ENCODE data around the gene MT1B.

The MT1B gene

DNA sequence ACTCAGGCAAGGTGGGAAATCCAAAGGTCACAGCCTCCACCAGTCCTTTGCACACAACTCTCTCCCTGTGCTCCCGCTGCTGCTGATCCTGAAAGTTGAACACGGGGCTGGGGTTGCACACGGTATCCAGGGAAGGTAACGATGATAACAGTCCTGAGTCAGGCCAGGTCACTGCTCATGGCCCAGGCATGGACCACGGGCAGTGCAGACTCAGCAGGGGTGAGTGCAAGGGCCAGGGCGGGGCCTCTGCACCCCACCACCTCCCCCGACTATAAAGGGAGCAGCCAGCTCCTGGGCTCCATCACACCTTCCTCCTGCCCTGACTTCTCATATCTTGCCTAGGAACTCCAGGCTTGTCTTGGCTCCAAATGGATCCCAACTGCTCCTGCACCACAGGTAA, at the start of gene MT1B:
TSS of gene MT1B (plus strand) at position 301 of the 400 bp plus-strand sequence. CDS start at position 369, 68 bp downstream.
- no peak for DNase-seq (ENCODE audit: low spot score)

DNA sequence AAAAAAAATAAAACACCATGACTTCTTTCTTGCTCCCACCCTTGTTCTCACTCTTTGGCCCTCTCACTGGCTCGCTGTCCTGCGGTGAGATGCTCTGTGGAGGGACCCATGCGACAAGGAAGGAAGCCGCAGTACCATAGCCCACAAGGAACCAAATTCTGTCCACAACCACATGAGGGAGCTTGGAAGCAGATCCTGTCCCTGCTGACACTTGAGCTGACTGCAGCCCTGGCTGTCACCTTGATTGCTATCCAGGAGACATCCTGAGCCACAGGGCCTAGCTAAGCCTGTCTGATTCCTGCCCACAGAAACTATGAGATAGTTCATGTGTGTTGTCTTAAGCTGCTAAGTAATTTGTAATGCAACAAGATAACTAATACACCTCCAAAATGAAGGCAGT, 48.1 kb upstream of the MT1B start:
- DNase-seq (ENCODE audit: low spot score), result peak; percentile 60

DNA sequence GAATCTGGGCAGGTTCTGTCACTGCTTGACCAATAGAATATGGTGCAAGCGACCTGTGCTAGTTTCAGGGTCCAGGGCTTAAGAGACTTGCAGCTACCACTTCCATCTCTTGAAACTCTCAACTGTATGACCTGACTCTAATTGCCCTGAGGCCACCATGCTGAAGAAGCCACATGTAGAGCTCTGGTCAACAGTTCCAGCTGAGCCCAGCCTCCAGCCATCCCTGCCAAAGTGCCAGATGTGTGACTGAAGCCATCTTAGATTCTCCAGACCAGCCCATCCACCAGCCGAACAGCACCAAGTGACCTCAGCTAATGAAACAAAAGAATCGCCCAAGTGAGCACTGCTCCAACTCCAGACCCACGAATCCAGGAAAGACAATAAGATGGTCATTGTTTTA, 46.7 kb upstream of the MT1B start:
- DNase-seq (ENCODE audit: low spot score), result no peak

DNA sequence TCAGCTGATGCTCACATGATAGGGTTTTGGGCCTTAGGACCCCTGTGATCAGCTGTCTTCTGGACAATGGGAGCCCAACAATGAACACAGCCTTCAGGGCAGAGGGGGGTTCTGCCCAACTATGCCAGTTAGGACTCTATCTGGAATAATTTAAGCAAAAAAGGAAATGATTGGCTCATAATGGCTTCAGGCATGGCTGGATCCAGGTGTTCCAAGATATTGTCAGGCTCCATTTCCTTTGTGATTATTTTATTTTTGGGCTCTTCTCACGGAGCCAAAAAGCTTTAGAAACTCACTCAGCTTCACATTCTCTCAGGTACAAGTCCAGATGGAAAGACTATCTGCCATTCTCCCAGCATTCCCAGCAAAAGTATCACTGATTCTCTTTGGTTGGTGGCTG, 46.2 kb upstream of the MT1B start:
- DNase-seq (ENCODE audit: low spot score), result no peak

DNA sequence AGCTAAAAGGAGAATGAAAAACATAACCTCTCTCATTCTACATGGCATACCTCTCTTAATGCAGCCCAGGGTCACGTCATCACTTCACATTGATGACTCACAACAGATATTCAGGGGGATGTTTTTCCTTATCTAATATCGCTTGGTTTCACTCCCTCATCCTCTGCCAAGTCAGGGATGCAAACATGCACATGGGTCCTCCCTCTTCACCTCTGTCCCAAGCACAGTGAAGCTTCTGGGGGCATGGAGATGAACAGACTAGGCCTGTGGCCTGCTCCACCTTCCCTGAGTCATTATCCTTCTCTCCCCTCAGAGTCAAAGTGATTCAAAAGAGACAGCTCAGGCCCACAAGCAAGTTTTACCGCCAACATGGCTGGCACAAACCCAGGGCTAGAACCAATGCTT, 45.6 kb upstream of the MT1B start:
- DNase-seq (ENCODE audit: low spot score), result no peak

DNA sequence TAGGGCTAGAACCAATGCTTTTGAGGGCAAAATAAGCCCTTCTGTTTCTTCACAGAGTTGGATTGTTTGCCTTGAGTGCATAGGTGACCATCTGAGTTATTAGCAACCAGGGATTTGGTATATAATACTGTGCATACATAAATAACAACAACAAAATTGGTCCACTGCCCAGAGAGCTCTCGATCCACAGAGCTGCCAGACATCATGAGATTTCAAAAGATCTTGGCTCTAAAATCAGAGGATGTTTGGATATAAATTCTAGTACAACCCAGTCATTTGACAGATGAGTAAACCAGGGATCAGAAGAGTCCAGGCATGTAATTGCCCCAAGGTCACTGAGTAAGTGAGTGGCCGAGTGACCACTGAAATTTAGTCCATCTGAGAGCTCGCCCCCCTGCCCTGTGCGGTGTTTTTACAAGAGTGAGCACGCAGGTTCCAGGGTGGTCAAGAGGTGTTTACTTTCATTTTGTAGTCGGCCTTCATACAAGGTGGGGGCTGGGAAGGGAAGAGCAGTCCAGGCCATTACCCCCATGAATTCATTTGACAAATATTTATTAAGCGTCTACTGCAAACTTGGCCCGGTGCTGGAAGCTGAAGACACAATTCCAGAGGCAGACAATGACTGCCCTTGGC, 45.1 kb upstream of the MT1B start:
- no peak for DNase-seq (ENCODE audit: low spot score)

DNA sequence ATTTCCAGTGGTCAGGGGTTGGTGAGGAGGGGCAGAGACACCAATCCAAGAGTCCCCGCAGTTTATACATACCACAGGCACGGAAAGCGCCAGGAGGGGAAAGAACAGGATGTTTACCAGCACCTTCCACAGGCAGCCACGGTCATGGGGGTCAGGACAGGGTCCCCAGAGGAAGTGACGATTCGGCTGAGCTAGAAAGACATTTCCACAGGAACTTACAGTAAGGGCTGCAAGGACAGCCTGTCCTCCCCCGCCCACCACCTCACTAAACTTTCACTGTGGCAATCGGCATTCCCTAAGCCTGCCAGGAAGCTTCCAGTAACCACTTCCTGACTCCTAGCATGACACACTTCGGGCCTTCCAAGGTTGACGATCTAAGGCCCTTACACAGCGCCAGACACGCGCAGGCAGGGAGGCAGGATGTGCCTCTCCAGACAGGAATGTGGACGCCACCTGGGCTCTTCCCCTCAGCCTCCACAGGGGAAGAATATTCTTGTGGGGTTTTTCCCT, 44.5 kb upstream of the MT1B start:
- DNase-seq (ENCODE audit: low spot score), result no peak

DNA sequence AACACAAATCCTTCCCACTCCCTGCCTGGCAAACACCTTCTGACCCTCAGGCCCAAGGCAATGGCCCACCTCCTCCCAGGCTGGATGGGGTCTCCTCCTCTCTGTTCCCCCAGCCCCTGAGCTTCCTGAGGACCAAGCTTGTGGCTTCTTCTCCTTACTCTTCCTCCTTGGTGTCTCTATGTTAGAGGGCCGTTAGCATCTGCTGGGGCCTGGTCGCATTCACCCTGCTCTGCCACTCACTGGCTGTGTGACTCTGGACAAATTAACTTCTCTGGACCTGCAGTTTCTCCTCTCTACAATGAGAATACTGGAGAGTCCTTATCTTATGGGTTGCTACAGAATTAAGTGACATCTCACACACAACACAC, 44.0 kb upstream of the MT1B start:
- DNase-seq (ENCODE audit: low spot score), result no peak

DNA sequence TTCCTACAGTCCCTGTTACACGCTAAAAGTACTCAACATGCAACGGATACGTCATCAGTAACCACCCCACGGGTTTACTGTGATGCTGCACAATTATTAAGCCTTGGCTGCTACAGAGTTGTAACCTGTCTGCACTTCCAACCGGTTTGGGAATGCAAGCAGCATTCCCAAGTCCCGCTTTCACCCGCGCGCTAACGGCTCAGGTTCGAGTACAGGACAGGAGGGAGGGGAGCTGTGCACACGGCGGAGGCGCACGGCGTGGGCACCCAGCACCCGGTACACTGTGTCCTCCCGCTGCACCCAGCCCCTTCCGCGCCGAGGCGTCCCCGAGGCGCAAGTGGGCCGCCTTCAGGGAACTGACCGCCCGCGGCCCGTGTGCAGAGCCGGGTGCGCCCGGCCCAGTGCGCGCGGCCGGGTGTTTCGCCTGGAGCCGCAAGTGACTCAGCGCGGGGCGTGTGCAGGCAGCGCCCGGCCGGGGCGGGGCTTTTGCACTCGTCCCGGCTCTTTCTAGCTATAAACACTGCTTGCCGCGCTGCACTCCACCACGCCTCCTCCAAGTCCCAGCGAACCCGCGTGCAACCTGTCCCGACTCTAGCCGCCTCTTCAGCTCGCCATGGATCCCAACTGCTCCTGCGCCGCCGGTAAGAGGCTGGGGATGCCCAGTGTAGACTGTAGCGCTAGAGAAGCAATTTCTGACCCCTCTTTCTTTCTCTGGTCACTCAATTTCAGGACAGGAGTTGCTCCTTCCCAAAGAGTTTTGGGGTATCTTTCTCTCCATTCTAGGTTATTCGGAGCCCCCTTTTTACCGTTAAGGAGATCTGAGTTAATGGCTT, 43.4 kb upstream of the MT1B start, which contains the start of gene MT2A:
TSS of gene MT2A (plus strand) at position 542 of the 833 bp plus-strand sequence. CDS start at position 614, 72 bp downstream.
- DNase-seq (ENCODE audit: low spot score), result peak; percentile 92

DNA sequence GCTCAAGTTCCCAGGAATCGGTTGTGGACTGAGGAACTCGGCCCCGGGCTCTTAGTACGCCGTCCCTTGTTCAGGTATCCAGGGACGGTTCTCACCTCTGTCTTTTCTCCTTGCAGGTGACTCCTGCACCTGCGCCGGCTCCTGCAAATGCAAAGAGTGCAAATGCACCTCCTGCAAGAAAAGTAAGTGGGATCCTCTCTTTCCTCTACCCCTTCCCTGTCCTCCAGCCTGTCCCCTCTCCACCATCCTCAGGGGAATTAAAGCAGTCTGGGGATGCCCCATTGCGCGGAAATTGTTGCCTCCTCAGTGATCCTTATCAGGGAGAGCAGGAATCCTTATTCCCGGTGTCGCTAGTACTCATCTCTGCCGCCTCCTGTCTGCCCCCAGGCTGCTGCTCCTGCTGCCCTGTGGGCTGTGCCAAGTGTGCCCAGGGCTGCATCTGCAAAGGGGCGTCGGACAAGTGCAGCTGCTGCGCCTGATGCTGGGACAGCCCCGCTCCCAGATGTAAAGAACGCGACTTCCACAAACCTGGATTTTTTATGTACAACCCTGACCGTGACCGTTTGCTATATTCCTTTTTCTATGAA, 42.7 kb upstream of the MT1B start:
- no peak for DNase-seq (ENCODE audit: low spot score)

DNA sequence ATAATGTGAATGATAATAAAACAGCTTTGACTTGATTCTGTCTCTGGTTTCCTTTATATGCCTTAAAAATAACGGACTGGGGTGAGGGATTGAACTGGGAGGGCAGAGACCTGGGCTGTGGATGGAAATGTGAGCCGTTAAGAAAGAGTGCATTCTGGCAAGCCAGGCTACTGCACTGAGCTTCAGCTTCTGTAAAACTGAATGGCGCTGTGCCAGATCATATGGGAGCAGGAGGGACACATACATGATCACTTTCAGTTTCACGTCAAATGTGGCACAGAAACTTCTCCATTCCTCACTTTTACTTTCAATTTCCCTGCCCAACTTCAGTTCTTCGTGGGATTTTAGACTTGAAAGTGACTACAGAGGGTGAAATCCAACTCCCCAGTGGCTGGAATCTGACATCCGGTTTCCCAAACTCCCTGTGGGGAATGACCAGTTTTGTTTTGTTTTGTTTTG, 42.2 kb upstream of the MT1B start:
- no peak for DNase-seq (ENCODE audit: low spot score)

DNA sequence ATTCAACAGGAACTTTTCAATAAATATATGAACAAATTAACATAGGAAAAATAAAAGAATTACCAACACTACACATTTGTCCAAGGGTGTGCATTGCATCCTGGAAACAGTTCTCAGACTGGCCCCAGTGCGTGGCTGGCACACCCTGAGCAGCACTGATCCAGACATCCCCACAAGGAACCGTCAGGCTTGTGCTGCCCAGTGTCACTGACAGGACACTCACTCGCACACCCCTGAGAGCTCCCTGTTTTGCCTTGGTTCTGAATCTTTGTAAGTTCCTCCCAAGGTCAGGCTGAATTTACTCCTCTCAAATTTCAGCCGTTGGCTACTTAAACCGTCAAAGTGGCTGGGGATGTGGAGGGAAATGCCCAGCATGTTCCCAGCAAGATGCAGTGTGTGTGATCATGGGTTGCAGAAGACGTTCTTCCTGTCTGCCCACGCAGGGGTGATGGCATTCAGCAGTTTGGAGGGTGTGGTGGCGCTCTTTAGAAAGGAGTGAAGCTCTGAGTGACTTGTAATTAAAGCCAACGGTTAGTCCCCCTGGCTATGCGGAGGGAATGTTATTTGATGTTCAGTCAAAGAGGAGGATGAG, 41.6 kb upstream of the MT1B start:
- DNase-seq (ENCODE audit: low spot score), result no peak

DNA sequence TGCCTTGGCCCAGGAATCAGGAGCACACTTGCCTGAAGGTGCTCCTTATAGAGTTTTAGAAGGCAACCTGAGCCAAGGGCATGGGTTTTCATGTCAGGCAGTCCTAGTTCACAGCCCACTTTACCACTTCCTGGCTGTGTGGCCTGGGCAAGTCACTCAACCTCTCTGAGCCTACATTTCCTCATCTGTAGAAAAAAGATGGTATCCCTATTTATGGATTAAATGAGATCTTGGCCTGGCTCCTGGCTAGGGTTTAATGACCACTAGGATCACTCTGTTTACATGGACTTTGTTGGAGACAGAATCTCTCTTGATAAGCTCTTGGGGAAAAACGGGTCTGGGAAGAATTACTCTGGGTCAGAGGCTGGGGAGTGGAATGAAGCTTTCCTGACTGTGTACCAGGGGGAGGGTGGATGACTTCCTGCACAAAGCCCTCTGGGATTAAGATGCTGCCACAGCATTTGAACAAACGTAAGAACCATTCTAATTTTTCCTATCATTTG, 41.0 kb upstream of the MT1B start:
- no peak for DNase-seq (ENCODE audit: low spot score)

DNA sequence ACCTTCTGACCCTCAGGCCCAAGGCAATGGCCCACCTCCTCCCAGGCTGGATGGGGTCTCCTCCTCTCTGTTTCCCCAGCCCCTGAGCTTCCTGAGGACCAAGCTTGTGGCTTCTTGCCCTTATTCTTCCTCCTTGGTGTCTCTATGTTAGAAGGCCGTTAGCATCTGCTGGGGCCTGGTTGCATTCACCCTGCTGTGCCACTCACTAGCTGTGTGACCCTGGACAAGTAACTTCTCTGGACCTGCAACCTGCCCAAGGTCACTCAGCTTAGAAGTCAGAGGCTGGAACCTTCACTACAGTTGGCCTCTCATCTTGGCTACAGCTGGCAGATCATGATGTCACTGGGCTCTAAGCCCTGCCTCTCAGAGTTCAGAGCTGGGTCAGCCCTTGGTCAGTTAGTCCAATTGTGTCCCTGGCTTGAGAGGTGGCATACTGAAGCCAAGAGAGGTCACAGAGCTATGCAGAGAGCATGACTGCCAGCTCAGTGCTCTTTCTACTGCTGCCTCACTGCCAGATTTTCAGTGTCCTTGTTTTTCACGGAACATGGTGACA, 40.3 kb upstream of the MT1B start:
- DNase-seq (ENCODE audit: low spot score), result no peak

DNA sequence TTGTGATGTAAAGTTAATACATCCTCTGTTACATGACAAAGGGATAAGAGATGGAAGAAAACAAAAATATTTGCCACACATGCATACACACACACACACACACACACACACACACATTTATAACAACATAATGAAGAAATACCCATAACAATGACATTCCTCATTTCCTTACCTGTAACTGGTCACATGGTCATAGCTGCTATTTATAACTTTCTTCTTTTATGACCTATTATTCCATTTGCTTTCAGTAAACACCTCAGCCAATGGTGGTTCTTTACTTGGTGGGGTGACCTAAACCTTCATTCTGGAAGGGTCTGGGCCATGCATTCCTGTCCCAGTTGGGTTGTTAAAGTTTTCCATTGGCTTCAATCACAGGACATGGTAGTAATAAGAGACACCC, 38.0 kb upstream of the MT1B start:
- DNase-seq (ENCODE audit: low spot score), result no peak

DNA sequence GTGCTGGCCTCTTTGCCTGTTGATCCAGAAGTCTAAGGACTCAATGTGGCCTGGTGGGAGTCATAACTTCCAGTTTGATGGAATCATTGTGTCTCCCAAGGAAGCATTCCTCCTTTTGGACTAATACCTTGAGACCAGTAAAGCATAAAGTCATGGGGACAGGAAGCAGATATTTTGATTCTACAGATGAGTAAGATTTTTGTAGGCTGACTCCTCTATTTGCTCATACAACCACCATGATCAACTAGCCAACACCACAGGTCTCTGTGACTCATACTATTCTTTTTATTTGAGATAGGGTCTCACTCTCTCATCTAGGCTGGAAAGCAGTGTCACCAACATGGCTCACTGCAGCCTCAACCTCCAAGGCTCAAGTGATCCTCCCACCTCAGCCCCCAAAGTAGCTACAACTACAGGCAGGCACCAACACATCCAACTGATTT, 37.1 kb upstream of the MT1B start:
- DNase-seq (ENCODE audit: low spot score), result no peak

DNA sequence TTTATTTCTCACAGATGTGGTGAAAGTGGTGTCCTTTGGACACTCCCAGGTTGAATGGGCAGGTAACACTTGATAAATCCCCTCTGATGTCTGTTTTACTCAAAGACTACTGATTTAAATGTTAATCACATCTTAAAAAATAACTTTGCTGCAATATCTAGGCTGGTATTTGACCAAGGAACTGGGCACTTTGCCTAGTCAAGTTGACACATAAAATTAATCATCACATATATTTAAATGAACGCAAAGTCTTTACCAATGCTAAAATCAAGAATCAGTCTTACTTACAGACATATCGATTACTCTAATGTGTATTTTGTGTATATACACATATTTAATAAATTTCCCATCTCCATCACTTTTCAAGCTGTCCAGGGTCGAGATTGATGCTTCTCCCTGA, 36.3 kb upstream of the MT1B start:
- DNase-seq (ENCODE audit: low spot score), result no peak

DNA sequence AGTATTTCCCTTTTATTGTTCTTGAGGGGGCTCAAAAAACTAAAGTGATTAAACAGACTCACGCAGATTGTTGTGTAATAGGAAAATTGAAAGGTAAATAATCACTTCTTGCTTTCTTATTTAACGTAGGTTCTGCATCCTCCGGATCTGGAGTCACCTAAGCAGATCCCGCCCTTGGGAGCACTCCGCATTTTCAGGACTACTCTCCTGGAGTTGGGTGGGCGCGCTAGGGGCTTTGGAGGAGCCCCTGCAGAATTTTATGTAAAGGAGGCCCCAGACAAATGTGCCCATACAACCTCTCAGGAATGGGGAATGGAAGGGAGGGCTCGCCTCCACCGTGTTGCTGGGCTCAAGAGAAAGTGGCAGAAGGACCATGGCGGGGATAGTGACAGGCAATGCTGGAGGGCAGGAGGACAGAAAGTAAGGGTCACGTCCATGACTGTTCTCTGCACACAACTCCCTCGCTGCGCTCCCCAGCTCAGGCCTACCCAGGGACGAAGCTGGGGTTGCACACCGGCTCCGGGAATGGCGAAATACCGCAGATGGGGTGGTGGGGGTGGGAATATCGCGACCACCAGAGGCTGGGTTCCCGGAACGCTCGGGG, 35.0 kb upstream of the MT1B start:
- no peak for DNase-seq (ENCODE audit: low spot score)

DNA sequence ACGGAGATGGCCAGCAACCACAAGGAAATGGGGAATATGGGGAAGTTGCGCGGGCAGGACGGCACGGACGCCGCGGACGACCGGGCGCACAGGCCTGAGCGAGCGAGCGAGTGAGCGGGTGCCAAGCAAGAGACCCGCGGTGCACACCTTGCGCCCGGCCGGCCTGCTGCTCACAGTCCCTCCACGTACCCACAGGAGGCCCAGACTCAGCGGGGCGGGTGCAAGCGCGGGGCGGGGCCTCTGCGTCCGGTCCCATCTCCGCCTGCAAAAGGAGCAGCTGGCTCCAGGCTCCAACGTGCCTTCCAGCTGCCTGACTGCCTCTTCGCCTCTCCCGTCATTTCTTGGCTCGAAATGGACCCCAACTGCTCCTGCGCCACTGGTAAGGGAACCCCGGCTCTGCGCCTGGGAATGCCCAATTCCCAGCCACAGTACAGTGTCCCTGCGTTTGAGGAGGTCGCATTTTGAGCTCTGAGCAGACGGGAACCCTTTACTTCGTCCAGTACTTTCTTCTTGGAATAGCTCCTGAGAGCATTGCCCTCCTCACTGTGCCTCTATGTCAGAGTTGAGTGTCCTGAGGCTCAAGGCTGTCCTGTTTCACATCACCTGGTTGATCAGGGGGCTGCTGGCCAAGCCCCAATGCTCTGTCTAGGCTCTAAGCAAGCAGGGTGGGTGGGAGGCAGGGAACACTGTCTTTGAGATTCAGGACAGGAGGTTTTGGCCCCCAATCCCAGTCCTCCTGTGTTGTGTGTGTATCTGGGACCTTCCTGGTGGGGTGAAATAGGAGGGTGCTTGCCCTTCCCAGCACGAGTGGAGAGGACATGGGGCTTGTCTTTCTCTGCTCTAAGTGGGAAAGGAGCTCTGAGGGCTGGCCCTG, 34.2 kb upstream of the MT1B start:
- no peak for DNase-seq (ENCODE audit: low spot score)

DNA sequence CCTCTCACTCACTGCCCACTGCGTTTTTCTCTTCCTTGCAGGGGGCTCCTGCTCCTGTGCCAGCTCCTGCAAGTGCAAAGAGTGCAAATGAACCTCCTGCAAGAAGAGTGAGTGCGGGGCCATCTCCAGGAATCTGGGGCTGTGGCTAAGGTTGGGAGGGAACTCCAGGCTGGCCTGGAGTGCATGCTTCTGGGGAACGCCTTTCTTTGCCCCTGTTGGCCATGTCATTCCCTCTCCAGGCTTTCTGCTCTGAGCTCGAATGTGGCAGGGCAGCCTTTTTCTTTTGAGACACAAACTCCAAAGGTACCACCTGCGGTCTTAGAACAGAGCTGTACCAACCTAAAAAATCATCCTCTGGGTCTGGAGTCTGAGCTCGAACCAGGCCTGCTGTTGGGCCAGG, 33.5 kb upstream of the MT1B start:
- no peak for DNase-seq (ENCODE audit: low spot score)

Measured in cerebellar cortex (tissue), 1 donor.